K562 treated with DMSO at 1 percent for 4 hours (cell line): ENCODE results near the gene C6orf118. TPM values are rescaled to one million over a fixed set of nuclear protein-coding genes. Genes with fewer than 3 reads are reported as not detected.

Experiments used
- total RNA-seq: library from RNA; unstranded; fragments of 300-600 nt; gene quantifications from 2 replicates; pipeline ENCODE4 v1.2.3, GENCODE V29; 2022; ENCODE audit not compliant: insufficient read depth

Gene C6orf118
- not detected in 2 replicates for total RNA-seq

GRCh38 chr6:165308926-165309731 is at the start of gene C6orf118:
TSS of gene C6orf118 (minus strand) at chr6:165309605. CDS start at chr6:165309586, 19 bp downstream.

